HepG2 (cell line): ENCODE measurements around the gene RORC. TPM values are rescaled to one million over a fixed set of nuclear protein-coding genes. Genes with fewer than 3 reads are reported as not detected.

Source experiments
- ATAC-seq: fragments of 200-7000 bp; cut with Tn5 transposase; 3 replicates; pipeline ENCODE4 v1.9.1; 2020; ENCODE audit warnings: mild to moderate bottlenecking, moderate library complexity
- BruUV-seq: library from RNA; stranded (reverse); fragments of 400-500 nt; replicated peaks from 2 replicates; lab custom pipeline; 2021; lab: Mats Ljungman, UMichigan
- CTCF ChIA-PET: fragments of 300-600 bp; formaldehyde crosslinking; extraction: SDS; loops from one replicate; lab custom pipeline; 2021; ENCODE audit warnings: low total read pairs, inconsistent platforms, low intra/inter-chr PET ratio; lab: Yijun Ruan, JAX
- POLR2A ChIA-PET: fragments of 350-600 bp; sonication (Branson Sonifier 250); formaldehyde crosslinking; loops from one replicate; lab custom pipeline; 2020; ENCODE audit warnings: antibody characterized with exemption, inconsistent platforms; lab: Yijun Ruan, JAX
- DNase-seq: peaks from one replicate; pipeline ENCODE4 v3.0.0-alpha.2; 2015; ENCODE audit warnings: low spot score
- FAIRE-seq: peaks from 3 replicates; lab custom pipeline; 2011; peaks lifted over from hg19 to GRCh38; lab: Jason Lieb, UNC
- H2AFZ ChIP-seq: one replicate; pipeline ENCODE4 v1.6.1; 2011; ENCODE audit warnings: low read length, inconsistent platforms
- H3K27ac ChIP-seq: fragments of 300-600 bp; 3 replicates; pipeline ENCODE4 v1.8.0; 2011; ENCODE audit warnings: mixed run types, mild to moderate bottlenecking, mixed read lengths, low read length, inconsistent platforms; ENCODE audit not compliant: insufficient read depth; ENCODE audit errors: extremely low read length
- H3K27me3 ChIP-seq, 2 experiments: fragments of 200-600 bp in 1 of 2; 2 replicates in 1 of 2; 3 replicates in 1 of 2; pipeline versions ENCODE4 v1.6.0 to v1.8.0; 2011; ENCODE audit warnings: low read length in 2 of 2, mild to moderate bottlenecking in 2 of 2, moderate library complexity in 2 of 2, inconsistent platforms in 1 of 2; ENCODE audit not compliant: insufficient read depth in 2 of 2, control insufficient read depth in 1 of 2
- H3K36me3 ChIP-seq, 2 experiments: fragments of 200-600 bp in 1 of 2; replicated peaks in 1 of 2; 2 replicates in 1 of 2; 3 replicates in 1 of 2; pipeline versions ENCODE4 v1.5.1 to v1.8.0; 2011; ENCODE audit warnings: low read length in 2 of 2, inconsistent platforms in 1 of 2; ENCODE audit not compliant: insufficient read depth in 2 of 2, control insufficient read depth in 1 of 2
- H3K4me1 ChIP-seq: 2 replicates; pipeline ENCODE4 v1.5.1; 2012; ENCODE audit warnings: low read length, inconsistent platforms; ENCODE audit not compliant: insufficient read depth
- H3K4me2 ChIP-seq: 2 replicates; pipeline ENCODE4 v1.6.0; 2011; ENCODE audit warnings: low read depth, low read length, inconsistent platforms
- H3K4me3 ChIP-seq, 3 experiments: fragments of 200-600 bp in 1 of 3; sonication (generic), shearing (Covaris generic) in 1 of 3; replicated peaks in 1 of 3; 2 replicates each; pipeline ENCODE4 v1.5.1; 2011 to 2016; ENCODE audit warnings: low read length in 3 of 3, inconsistent platforms in 2 of 3, low read depth in 2 of 3, mild to moderate bottlenecking in 2 of 3, control low read depth in 1 of 3, mixed read lengths in 1 of 3; ENCODE audit not compliant: insufficient read depth in 1 of 3
- H3K79me2 ChIP-seq: one replicate; pipeline ENCODE4 v1.6.1; 2011; ENCODE audit warnings: low read length, inconsistent platforms; ENCODE audit not compliant: insufficient read depth
- H3K9ac ChIP-seq: 2 replicates; pipeline ENCODE4 v1.6.0; 2011; ENCODE audit warnings: mild to moderate bottlenecking, low read depth, low read length, inconsistent platforms; ENCODE audit not compliant: insufficient read depth
- H3K9me3 ChIP-seq: 2 replicates; pipeline ENCODE4 v1.5.1; 2012; ENCODE audit warnings: mild to moderate bottlenecking, low read length
- H4K20me1 ChIP-seq: 2 replicates; pipeline ENCODE4 v1.6.0; 2011; ENCODE audit warnings: inconsistent platforms, mild to moderate bottlenecking, low read length, moderate library complexity; ENCODE audit not compliant: insufficient read depth
- DNMT1 ChIP-seq: sonication (generic); formaldehyde crosslinking; IDR thresholded peaks from 2 replicates; pipeline ENCODE4 v1.5.1; 2020; ENCODE audit warnings: mild to moderate bottlenecking, missing genetic modification reagents
- WGBS: methylation state at CpG from one replicate; pipeline ENCODE4 v1.1.6; 2017; ENCODE audit warnings: low lambda C conversion rate; 5-methylcytosine and 5-hydroxymethylcytosine counted together
- in situ Hi-C: cut with HindIII; loops from 2 replicates; pipeline ENCODE4 v1.10.0; 2017; ENCODE audit warnings: low pct_unique_long_range_greater_than_20kb; ENCODE audit not compliant: extremely low pct_ligation_motif_present
- intact Hi-C: fragments of 100-400 bp; cut with micrococcal nuclease; formaldehyde crosslinking; loops from one replicate; pipeline ENCODE4 v1.10.0; 2022; ENCODE audit not compliant: unreplicated experiment
- polyA plus RNA-seq, 8 experiments: library from polyadenylated mRNA; depleted of rRNA in 3 of 8; stranded (reverse) in 7 of 8; unstranded in 1 of 8; fragments of >200 nt; fragmentation: Illumina TruSeq in 4 of 8; extraction: Trizol in 4 of 8; gene quantifications; 2 replicates each; pipeline versions ENCODE4 v1.2.1 to v1.2.3, GENCODE V29; 2011 to 2016; ENCODE audit warnings: low read depth in 4 of 8, missing spikeins in 1 of 8, mixed read lengths in 1 of 8; ENCODE audit not compliant: insufficient read depth in 1 of 8
- total RNA-seq, 5 experiments: library from RNA; depleted of rRNA; stranded (reverse); fragments of >200 nt; fragmentation: Illumina TruSeq; extraction: Trizol; gene quantifications; 2 replicates each; pipeline ENCODE4 v1.2.3, GENCODE V29; 2016; ENCODE audit warnings: low read depth in 1 of 5
- TF ChIP-seq, protein P1 (sequence below): sonication (generic); formaldehyde crosslinking; IDR thresholded peaks from 2 replicates; pipeline ENCODE4 v1.9.0; 2021; ENCODE audit warnings: missing genetic modification reagents, borderline replicate concordance
- TF ChIP-seq, protein P2 (sequence below): sonication (generic); formaldehyde crosslinking; IDR thresholded peaks from 2 replicates; pipeline ENCODE4 v1.5.0; 2020; ENCODE audit warnings: missing genetic modification reagents
- TF ChIP-seq, protein P3 (sequence below): sonication (generic); formaldehyde crosslinking; IDR thresholded peaks from 2 replicates; pipeline ENCODE4 v1.4.0; 2020; ENCODE audit warnings: mild to moderate bottlenecking, missing genetic modification reagents

RORC gene
- total and polyA plus RNA-seq, 2 of the 13 experiments (the other 11 are each of a cell fraction or from before 2014, with no cell fraction given), result 2.5 to 6.5 TPM

DNA sequence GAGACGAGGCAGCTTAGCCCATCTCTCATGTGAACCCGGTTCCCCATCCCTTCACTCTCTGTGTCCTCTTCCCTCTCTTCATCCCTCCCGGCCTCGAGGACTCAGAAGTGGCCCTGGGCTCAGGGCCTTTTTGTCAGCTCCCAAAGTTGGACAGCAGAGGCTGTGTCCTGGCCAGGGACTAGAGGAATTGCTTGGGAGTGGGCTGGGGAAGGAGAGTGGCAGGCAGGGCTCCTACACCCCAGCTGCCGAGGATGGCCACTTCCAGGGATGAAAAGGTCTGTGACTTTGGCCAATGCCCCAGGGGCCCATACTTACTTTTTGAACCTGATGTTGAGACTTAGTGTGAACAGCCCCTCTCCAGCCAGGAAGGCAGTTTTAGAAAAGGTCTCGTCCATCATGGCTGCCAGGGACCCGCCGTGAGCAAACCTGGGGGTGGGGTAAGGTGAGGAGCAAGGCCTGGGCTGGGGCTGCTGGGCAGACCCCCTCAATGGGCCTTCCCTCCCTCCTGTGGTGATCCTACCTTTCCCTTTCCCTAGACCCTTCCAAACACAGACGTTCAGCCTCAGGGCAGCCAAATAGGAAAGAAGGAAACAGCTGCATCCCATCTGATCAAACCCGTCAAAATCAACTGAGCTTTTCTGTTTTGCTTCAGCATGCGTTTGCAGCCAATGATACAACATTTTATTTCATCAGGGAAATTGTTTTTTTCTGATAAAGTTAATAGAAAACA, 16.4 kb upstream of the RORC start (continued):
- TF ChIP-seq, protein P1, sequence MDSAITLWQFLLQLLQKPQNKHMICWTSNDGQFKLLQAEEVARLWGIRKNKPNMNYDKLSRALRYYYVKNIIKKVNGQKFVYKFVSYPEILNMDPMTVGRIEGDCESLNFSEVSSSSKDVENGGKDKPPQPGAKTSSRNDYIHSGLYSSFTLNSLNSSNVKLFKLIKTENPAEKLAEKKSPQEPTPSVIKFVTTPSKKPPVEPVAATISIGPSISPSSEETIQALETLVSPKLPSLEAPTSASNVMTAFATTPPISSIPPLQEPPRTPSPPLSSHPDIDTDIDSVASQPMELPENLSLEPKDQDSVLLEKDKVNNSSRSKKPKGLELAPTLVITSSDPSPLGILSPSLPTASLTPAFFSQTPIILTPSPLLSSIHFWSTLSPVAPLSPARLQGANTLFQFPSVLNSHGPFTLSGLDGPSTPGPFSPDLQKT, result no peak

DNA sequence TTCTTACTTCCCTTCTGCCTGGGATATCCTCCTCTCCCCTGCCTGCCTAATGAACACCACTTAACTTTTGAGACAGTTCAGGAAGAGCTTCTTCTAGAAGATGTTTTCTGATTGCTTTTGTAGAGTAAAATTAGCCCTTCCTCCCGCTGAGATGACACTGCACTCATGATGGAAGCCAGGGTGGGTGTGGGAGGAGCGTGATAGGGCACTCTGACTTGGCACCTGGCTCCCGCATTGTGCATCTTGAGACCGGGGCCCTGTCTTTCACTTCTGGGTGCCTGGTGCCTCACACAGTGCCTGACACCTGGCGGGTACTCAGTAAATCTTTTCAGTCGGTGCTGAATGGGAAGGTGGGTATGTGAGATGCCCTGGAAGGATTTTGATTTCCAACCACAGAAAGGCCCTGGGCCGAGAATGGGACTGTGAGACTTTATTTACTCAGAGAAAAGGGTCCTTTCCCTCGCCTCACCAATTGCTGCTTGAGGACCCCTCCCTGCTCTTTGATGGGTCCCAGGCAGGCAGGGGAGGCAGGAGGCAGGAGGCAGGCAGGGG, 15.2 kb upstream of the RORC start:
- in situ Hi-C loops, result no loop called here

More for the DNA sequence above, 15.2 kb upstream of the RORC start:
- intact Hi-C loops, result no loop called here
- WGBS, result 54% methylated on average over 8 of the region's 8 CpGs
- ChIA-PET POLR2A (no interaction called here), CTCF (no interaction called here)
- H3K4me3 ChIP-seq, result no peak overlapping the region
- no peak overlapping the region for H3K4me2 ChIP-seq
- ATAC-seq (no peak), FAIRE-seq (no peak), DNase-seq (no peak)
- H4K20me1 ChIP-seq, result no peaks in the 10 kb centered on the region
- no peaks in the 10 kb centered on the region for H3K79me2 ChIP-seq
- BruUV-seq, result no TSS peak
- H3K27me3 ChIP-seq, result peaks cover 0 to 44% of the 10 kb centered on the region in 2 experiments; a peak in 2 of 5 replicates
- TF ChIP-seq, protein P2, sequence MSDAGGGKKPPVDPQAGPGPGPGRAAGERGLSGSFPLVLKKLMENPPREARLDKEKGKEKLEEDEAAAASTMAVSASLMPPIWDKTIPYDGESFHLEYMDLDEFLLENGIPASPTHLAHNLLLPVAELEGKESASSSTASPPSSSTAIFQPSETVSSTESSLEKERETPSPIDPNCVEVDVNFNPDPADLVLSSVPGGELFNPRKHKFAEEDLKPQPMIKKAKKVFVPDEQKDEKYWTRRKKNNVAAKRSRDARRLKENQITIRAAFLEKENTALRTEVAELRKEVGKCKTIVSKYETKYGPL (CRISPR knock-in tag), result no peak
- TF ChIP-seq DNMT1 (CRISPR knock-in tag), result no peak
- TF ChIP-seq, protein P3, sequence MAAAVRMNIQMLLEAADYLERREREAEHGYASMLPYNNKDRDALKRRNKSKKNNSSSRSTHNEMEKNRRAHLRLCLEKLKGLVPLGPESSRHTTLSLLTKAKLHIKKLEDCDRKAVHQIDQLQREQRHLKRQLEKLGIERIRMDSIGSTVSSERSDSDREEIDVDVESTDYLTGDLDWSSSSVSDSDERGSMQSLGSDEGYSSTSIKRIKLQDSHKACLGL (CRISPR knock-in tag), result no peak
- no peak overlapping the region for H3K27ac ChIP-seq
- H3K9me3 ChIP-seq, result no peaks in the 10 kb centered on the region
- no peaks in the 10 kb centered on the region for H3K36me3 ChIP-seq
- H3K4me1 ChIP-seq, result peaks cover 11% of the 10 kb centered on the region
- no peak overlapping the region for H2AFZ ChIP-seq
- H3K9ac ChIP-seq, result no peak overlapping the region
